MM.1S (cell line): ENCODE results near the gene NUSAP1.

ENCODE experiments used
- EZH2 ChIP-seq: fragments of 300-600 bp; sonication (generic); optimal IDR thresholded peaks from 2 replicates; pipeline ENCODE3; 2017; ENCODE audit warnings: low read depth, mild to moderate bottlenecking, antibody characterized with exemption, low read length, mixed read lengths
- EZH2phosphoT487 ChIP-seq: fragments of 300-600 bp; sonication (generic); IDR thresholded peaks from 2 replicates; pipeline ENCODE4 v1.6.1; 2018; ENCODE audit warnings: antibody characterized with exemption, low read length
- TF ChIP-seq, protein P1 (sequence below): fragments of 300-600 bp; sonication (generic); IDR thresholded peaks from 2 replicates; pipeline ENCODE4 v1.5.1; 2016; ENCODE audit warnings: antibody characterized with exemption, low read length, mixed read lengths

- TF ChIP-seq, protein P1, sequence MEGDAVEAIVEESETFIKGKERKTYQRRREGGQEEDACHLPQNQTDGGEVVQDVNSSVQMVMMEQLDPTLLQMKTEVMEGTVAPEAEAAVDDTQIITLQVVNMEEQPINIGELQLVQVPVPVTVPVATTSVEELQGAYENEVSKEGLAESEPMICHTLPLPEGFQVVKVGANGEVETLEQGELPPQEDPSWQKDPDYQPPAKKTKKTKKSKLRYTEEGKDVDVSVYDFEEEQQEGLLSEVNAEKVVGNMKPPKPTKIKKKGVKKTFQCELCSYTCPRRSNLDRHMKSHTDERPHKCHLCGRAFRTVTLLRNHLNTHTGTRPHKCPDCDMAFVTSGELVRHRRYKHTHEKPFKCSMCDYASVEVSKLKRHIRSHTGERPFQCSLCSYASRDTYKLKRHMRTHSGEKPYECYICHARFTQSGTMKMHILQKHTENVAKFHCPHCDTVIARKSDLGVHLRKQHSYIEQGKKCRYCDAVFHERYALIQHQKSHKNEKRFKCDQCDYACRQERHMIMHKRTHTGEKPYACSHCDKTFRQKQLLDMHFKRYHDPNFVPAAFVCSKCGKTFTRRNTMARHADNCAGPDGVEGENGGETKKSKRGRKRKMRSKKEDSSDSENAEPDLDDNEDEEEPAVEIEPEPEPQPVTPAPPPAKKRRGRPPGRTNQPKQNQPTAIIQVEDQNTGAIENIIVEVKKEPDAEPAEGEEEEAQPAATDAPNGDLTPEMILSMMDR, result no peak
- TF ChIP-seq EZH2 (no peak), EZH2phosphoT487 (no peak)
These were observed 83.6 kb downstream of the NUSAP1 start for GRCh38 chr15:41416128-41416741.
